ENCODE results near the gene FGL2.
A peak's percentile ranks its signal among the peaks of the same experiment; 100 is the strongest.

GRCh38 chr7:77247206-77247850 is 47.7 kb upstream of the FGL2 start:
- TF ChIP-seq POLR2A (IDR thresholded peaks at IDR 0.05) (no peak), CTCF (IDR thresholded peaks at IDR 0.05) (peak; percentile 70 to 91 (median 78))
